ENCODE data around the gene TFCP2.
A peak's percentile ranks its signal among the peaks of the same experiment; 100 is the strongest.

The TFCP2 gene

GRCh38 chr12:51139292-51139844 lies 33.6 kb downstream of the TFCP2 start:
- ChIA-PET CTCF (no interaction called here), POLR2A (no interaction called here)
- TF ChIP-seq SP1 (IDR thresholded peaks at IDR 0.05) (no peak), FOXA1 (IDR thresholded peaks at IDR 0.05) (no peak), L3MBTL2 (conservative IDR thresholded peaks at IDR 0.05) (no peak), ELF4 (IDR thresholded peaks at IDR 0.05) (no peak), HDGF (IDR thresholded peaks at IDR 0.05; ENCODE audit: borderline replicate concordance) (no peak), BHLHE40 (IDR thresholded peaks at IDR 0.05; ENCODE audit: borderline replicate concordance) (no peak), NFRKB (IDR thresholded peaks at IDR 0.05) (no peak), TARDBP (IDR thresholded peaks at IDR 0.05) (no peak), FOXM1 (IDR thresholded peaks at IDR 0.05; ENCODE audit: borderline replicate concordance) (no peak), FOXK2 (IDR thresholded peaks at IDR 0.05) (no peak), ARNT (IDR thresholded peaks at IDR 0.05) (no peak), ZNF384 (IDR thresholded peaks at IDR 0.05) (no peak), LEF1 (IDR thresholded peaks at IDR 0.05; ENCODE audit: borderline replicate concordance) (no peak), SUZ12 (IDR thresholded peaks at IDR 0.05) (no peak), PKNOX1 (IDR thresholded peaks at IDR 0.05) (no peak), CTBP1 (IDR thresholded peaks at IDR 0.05; ENCODE audit: borderline replicate concordance) (no peak)
- no peak for DNase-seq (ENCODE audit: extremely low spot score)

GRCh38 chr12:51132693-51133092 lies 40.2 kb downstream of the TFCP2 start:
- POLR2A ChIA-PET = no interaction called here
- CTCF ChIA-PET = no interaction called here
- no peak for DNase-seq (ENCODE audit: extremely low spot score)
- no peak for TF ChIP-seq LEF1 (IDR thresholded peaks at IDR 0.05; ENCODE audit: borderline replicate concordance)
- no peak for TF ChIP-seq NFRKB (IDR thresholded peaks at IDR 0.05)
- no peak for TF ChIP-seq SP1 (IDR thresholded peaks at IDR 0.05)
- no peak for TF ChIP-seq FOXM1 (IDR thresholded peaks at IDR 0.05; ENCODE audit: borderline replicate concordance)
- no peak for TF ChIP-seq CTBP1 (IDR thresholded peaks at IDR 0.05; ENCODE audit: borderline replicate concordance)

- TF ChIP-seq HDGF (IDR thresholded peaks at IDR 0.05; ENCODE audit: borderline replicate concordance) (no peak), ZNF384 (IDR thresholded peaks at IDR 0.05) (peak; percentile 74; the same call in 1 of the 2 replicates)
- no peak for DNase-seq (ENCODE audit: extremely low spot score)
- CTCF ChIA-PET = interaction anchor here (0.7 kb wide), 1 partner anchor 104 kb away, joined by 3 read pairs; no protein-coding TSS in a partner anchor
Observed at GRCh38 chr12:51131745-51132521, 41.0 kb downstream of the TFCP2 start.

GRCh38 chr12:51128919-51129318 lies 44.0 kb downstream of the TFCP2 start:
- ChIA-PET CTCF (no interaction called here), POLR2A (interaction anchor here (0.8 to 1.0 kb wide), 2 partner anchors 46 to 89 kb away, joined by 3 to 4 read pairs; partner anchors contain the start of genes CSRNP2 and POU6F1)
- DNase-seq (ENCODE audit: extremely low spot score) = no peak
- TF ChIP-seq FOXK2 (IDR thresholded peaks at IDR 0.05) (no peak), SUZ12 (IDR thresholded peaks at IDR 0.05) (no peak), L3MBTL2 (conservative IDR thresholded peaks at IDR 0.05) (no peak), TARDBP (IDR thresholded peaks at IDR 0.05) (no peak), FOXM1 (IDR thresholded peaks at IDR 0.05; ENCODE audit: borderline replicate concordance) (no peak), BHLHE40 (IDR thresholded peaks at IDR 0.05; ENCODE audit: borderline replicate concordance) (no peak), ZNF384 (IDR thresholded peaks at IDR 0.05) (no peak), HDGF (IDR thresholded peaks at IDR 0.05; ENCODE audit: borderline replicate concordance) (no peak), FOXA1 (IDR thresholded peaks at IDR 0.05) (no peak), CTBP1 (IDR thresholded peaks at IDR 0.05; ENCODE audit: borderline replicate concordance) (no peak), PKNOX1 (IDR thresholded peaks at IDR 0.05) (no peak), ELF4 (IDR thresholded peaks at IDR 0.05) (no peak), LEF1 (IDR thresholded peaks at IDR 0.05; ENCODE audit: borderline replicate concordance) (no peak)

More at GRCh38 chr12:51131745-51132521, 41.0 kb downstream of the TFCP2 start:
- POLR2A ChIA-PET = no interaction called here

GRCh38 chr12:51127050-51127729 lies 45.7 kb downstream of the TFCP2 start:
- CTCF ChIA-PET = no interaction called here
- POLR2A ChIA-PET = no interaction called here
- TF ChIP-seq ARNT (IDR thresholded peaks at IDR 0.05) = no peak
- no peak for TF ChIP-seq TARDBP (IDR thresholded peaks at IDR 0.05)
- no peak for TF ChIP-seq HDGF (IDR thresholded peaks at IDR 0.05; ENCODE audit: borderline replicate concordance)
- TF ChIP-seq LEF1 (IDR thresholded peaks at IDR 0.05; ENCODE audit: borderline replicate concordance) = no peak
- no peak for TF ChIP-seq NFRKB (IDR thresholded peaks at IDR 0.05)
- no peak for TF ChIP-seq FOXK2 (IDR thresholded peaks at IDR 0.05)
- TF ChIP-seq SUZ12 (IDR thresholded peaks at IDR 0.05) = no peak
- TF ChIP-seq FOXA1 (IDR thresholded peaks at IDR 0.05) = no peak
- no peak for TF ChIP-seq FOXM1 (IDR thresholded peaks at IDR 0.05; ENCODE audit: borderline replicate concordance)
- no peak for TF ChIP-seq L3MBTL2 (conservative IDR thresholded peaks at IDR 0.05)
- no peak for TF ChIP-seq BHLHE40 (IDR thresholded peaks at IDR 0.05; ENCODE audit: borderline replicate concordance)
- no peak for TF ChIP-seq PKNOX1 (IDR thresholded peaks at IDR 0.05)
- no peak for TF ChIP-seq CTBP1 (IDR thresholded peaks at IDR 0.05; ENCODE audit: borderline replicate concordance)
- no peak for TF ChIP-seq ELF4 (IDR thresholded peaks at IDR 0.05)
- no peak for TF ChIP-seq ZNF384 (IDR thresholded peaks at IDR 0.05)
- no peak for DNase-seq (ENCODE audit: extremely low spot score)

All from HEK293T (cell line).